HG02938 (cell line): ENCODE results near the gene HPCAL4.

Experiments used
- ATAC-seq: cut with Tn5 transposase; IDR thresholded peaks from one replicate; pipeline ENCODE4 v1.9.1; 2021; ENCODE audit warnings: mild to moderate bottlenecking, moderate library complexity; ENCODE audit not compliant: unreplicated experiment

HPCAL4 gene

DNA sequence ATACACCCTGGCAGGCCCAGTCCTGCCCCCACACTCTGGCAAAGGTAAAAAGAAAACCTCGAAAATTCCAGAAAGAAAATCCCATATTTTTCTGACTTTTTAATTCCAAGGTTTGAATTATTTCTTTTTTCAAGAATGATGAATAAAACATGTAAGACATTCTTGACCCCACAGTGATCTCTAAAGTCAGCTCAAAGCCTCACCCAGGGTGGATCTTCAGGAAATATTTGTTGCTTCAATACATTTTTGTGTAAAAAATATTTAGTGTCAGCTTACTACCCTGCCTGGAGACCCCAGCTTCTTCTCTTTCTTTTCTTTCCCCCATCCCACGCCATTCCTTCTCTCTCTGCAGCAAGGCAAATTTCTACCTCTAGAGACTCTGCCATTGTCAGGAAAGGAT lies 12.3 kb downstream of the HPCAL4 start:
- no peak for ATAC-seq

DNA sequence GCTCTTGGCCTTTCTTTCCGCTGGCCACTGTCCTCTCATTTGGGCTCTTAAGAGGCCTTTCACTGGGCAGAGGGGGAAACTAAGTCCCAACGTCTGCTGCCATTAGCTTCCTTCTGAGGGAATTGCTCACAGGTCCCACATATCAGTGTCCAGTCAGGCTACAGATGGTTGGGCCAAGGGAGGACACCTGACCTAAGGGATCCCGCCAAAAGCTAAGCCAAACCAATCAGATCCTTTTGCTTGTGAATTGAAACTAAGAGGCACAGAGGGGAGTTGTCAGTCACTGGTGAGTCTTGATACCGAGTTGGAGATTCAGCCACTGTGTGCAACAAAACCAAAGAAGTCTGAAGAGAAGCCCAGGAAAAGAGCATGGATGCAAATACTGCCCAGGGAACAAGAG lies 13.6 kb downstream of the HPCAL4 start:
- no peak for ATAC-seq

DNA sequence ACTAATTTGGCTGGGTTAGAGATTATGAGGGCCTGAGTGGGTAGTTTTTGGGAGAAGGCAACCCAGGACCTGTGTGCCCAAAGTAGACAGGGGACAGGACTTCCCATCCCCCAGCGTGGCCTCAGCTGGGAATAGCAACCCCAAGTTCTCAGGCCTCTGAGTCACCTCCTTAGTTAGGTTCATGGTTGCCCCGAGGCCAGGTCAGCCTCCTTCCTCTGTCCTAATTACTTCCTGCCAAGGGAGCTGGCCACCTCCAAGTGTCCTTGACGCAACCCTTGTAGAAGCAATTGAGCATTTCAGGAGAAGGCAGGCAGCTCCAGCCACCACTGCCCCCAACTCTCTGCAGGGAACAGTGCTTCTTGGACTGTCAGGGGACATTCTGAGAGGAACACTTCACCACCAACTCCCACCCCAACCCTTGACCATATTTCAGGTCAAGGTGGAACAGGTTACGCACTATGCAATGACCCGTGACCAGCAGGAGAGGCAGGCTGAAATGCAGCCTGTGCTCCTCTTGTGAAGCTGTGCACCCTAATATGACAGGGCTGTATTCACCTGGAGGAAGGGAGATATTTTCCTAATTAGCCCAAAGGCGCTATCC lies 14.2 kb downstream of the HPCAL4 start:
- no peak for ATAC-seq

DNA sequence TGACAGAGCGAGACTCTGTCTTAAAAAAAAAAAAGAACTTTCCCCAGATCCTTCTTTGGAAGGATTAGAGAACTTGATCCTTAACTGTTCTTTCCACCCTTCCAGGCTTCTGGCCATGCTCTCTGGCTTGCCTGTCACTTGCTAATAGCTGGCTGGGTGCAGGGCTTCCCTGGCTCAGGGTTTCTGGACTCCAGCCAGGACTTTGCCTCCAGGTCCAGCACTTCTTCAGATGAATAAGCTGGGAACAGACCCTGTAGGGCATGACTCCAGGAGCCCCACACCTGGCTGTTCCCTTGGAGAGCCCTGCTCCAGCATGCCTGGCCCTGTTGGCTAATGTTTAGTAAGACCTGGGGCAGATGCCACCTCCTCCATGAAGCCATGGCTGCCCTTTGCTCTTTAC lies 16.0 kb downstream of the HPCAL4 start:
- no peak for ATAC-seq

DNA sequence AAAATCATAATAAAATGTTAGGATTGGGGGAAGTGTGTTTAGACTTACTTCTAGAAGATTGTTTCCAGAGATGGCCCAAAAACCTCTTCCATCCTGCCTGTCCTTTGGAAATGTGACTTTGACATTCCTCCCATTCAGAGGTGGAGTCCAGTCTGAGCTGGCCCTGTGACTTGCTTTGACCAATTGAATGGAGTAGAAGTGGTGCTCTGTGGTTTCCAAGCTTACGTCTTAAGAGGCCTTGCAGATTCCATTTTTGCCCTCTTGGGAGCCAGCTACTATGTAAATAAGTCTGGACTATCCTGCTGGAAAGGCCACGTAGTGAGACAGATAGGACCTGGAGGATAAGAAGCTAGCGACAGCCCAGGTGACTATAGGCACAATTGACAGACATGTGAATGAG lies 18.0 kb downstream of the HPCAL4 start:
- ATAC-seq, result no peak

DNA sequence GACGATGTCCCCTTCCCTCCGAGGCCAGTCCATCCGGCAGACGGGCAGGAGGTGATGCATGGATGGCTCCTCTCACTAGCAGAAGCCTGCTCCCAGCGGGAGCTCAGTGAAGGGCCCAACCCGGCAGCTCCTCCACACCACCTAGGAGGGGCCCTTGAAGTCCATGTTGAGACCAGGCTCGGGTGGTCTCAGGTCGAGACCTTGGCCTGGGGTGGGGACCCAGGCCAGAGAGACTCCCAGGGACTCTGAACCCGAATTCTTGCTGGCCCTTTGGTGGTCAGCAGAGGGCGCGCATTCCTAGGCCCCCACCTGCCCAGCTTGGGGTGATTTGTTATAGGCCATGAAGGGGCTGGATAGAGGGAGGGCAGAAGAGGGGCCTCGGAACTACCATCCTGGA lies 18.7 kb downstream of the HPCAL4 start:
- ATAC-seq, result no peak

DNA sequence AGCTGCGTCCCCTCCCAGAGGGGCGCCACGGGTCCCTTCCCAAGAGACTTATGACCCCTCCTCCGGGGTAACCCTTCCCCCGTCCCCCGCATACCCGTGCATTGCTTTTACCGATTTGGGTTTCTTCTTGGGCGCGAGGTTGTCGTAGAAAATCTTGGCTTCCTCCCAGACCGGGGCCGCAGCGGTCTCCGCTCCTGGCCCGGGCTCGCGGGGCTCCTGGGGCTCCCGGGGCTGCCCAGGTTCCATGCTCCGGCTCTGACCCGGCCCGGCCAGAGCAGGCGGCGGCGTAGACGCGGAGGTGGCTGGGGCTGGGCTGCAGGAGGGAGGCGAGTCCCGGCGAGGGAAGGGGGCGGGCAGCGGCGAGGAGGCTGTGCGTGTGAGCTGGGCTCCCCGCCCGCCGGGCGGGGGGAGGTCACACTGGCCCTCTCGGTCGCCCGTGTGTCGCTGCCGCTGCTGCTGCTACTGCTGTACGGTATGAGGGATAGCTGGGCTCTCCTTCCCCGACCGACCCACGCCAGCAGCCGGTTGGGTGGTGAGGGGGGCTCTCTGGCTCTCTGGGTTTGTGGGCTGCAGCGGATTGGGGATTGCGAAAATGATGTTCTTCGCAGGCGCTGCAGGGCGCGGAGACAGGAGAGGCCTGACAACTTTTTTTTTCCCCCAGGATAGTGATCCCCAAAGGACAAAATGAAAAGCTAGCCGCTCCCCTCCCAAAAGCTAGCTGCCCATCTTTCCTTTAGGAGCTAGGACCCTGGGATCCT lies 19.3 kb downstream of the HPCAL4 start, which contains the start of gene NT5C1A:
Gene NT5C1A, minus strand, starts transcription at position 315 of the 758 bp plus-strand sequence. Its CDS starts 69 bp downstream, at position 246.
- ATAC-seq, result no peak

DNA sequence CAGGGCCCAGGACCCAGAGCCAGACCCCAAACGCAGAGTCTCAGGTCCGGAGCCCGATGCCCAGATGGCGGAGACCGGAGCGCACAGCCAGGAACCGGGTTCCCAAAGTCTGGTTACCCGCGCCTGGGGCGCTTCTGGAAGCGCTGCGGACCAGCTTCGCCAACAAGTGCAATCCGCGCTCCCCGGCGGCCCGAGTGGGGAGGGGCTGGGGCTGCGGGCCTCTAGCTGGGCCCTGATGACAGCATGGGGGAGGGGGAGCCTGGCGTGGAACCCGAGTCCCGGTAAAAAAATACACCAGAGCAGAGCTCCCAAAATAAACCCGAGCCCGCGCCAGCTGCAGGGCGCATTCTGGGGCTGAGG lies 19.8 kb downstream of the HPCAL4 start:
- no peak for ATAC-seq

DNA sequence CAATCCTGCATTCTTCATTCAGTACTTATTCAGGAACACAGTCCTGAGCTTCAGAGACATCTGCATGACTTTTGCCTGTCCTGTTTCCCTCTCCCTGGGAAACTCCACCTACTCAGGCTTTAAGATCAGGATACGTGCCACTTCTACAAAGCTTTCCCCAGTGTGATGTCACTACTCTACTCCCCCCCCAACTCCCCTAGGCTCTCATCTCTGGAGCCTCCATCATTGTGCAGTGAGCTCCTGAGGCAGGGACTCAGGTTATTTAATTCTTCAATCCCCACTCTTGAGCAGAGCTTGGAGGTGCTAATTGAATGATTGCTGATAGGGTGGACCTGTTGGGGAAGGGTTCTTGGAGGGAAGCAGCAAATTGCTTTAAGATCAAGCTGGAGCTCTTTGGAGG lies 20.5 kb downstream of the HPCAL4 start:
- no peak for ATAC-seq

DNA sequence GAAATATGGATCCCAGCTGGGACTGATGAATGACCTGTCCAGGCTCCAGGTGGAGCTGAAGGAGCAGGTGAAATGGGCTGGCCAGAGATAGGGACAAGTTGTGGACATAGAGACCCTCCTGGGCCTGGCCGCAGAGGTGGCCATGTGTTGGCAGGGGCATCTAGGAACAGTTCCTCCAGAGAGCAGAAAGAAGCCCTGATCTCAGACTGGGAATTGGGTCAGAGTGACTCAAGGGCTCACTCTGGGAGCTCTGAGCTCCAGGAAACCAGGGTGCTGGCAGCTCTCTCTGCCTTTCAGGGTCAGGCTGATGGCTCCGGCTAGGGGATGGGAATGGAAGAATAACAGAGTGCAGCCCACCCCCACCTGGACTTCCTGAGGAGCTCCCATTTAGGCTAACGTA lies 22.3 kb downstream of the HPCAL4 start:
- no peak for ATAC-seq

DNA sequence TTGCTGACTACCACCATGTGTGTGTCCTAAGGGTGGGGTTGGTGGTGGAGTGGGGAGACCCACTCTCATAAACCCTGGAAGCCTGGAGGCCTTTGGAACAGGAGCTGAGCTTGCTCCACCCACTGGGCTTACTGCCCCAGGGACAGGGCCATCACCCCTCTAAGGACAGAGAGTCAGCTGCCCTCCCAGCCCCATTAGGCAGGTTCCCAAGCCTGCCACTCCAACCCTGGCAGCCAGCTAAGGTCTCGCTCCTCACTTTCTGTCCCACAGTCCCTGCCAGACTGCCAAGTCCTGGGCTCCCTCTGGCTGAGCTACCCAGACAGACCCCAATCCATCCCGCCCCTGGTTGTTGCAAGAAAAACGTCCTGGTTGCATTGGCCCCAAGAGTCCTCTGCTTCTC lies 23.1 kb downstream of the HPCAL4 start:
- ATAC-seq, result no peak

DNA sequence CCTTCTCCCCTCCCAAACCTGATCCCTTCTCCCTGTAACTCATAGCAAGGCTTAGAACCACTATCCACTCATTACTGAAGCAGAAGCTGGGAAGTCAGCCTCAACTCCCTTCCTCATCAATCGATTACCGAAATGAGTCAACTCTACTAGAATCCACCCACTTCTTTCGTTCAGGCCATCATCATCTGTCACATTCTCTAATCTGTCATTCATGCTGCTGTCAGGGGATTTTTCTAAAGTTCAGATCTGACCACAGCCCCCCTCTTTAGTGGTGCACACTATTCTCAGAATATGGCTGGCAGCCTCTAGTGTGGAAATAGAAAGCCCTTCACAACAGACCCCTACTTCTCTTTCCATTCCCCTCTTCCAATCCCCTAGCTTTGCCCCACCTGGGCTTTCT lies 24.5 kb downstream of the HPCAL4 start:
- ATAC-seq, result peak; percentile 91

DNA sequence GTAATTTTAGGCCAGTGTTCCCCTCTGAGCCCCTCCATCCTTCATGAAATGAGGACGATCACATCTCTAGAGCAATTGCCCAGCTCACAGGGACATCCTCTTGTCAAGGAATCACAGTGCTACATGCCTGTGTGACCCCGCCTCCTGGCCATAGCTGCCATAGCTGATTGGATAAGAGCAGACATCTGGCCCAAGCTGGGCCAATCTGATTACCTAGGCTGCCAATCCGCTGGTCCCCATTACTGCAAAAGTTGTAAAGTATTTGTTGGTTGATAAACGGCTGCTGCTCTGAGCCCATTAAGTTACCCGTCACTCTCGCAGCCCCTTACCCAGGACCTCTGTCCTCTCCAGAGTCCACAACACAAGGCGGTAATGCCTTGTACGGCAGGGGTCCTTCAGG lies 27.7 kb downstream of the HPCAL4 start:
- ATAC-seq, result no peak

DNA sequence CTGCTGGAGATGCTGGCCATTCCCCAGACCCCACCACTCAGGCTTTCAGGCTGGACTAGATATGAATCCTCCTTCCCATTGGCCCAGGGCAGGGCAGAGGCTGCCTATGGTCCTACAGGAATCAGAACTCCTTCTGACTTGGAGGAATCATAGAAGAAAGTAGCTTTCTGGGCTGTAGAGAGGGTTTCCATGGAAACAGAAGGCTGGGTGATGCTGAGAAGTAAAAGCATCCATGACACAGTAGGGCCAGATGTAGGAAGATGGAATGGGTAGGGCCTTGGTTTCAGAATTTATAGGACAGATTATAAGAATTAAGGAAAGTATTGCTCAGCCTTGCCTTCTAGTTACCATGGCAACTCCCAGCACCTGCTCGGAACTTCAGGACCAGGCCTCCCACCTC lies 28.4 kb downstream of the HPCAL4 start:
- no peak for ATAC-seq

DNA sequence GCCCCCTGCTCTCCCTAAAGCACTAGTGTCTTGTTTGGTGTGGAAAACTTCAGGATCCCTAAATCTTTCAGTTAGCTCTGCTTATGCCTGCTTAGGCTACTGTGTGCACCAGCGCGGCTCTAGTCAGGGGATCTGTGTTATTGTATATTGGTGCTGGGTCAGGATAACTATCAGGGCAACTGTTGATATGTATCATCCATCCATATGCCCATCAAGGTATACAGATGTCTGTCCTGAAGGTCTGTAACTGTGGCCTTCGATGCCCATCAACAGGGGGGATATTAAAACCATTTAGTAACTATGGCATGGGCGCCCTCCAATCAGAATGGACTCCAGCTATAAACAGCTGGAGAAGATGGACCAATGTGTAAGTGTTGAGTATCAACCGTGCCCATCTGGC lies 31.7 kb downstream of the HPCAL4 start:
- ATAC-seq, result no peak

DNA sequence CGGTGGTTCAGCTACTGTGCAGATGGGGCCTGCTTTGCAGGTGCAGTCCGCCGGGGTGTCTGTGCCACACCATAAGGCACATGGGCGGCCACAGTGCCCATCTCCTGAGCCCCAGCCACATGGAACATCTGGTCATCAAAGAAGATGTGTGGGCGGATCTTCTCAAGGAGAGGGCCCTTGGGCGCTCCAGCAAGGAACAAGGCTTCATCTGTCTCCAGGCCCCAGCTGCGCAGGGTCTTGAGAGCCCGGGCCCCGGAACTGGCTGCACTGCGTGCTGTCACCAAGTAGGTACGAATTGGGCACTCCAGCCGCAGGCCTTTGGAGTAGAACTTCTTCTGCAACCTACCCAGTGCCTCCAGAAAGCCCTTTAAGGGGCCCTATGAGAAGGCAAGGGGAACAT lies 32.1 kb downstream of the HPCAL4 start:
- no peak for ATAC-seq

DNA sequence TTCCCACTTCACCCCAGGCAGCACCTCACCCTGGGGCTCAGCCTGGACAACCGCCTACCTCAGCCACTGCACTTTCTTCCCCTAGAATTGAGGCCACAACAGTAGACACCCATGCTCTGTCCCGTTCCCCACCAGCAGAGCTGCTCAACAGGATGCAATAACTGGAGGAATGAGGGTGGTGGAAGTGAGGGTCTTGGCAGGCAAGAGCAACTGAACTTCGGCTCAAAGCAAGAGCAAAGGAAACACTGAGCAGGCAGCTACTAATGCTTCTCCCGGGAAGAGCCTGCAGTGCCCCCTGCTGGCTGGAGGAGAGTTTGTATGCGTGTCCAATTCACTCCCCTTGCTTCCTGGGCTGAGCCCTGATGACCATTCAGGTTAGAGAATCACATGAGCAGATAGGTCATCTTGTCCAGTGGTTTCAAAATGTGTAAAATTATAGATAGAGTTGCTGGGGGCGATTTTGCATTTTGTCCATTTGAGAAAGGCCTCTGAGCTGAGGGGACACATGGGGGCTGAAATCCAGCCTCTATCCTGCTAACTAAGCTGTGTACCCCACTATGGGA lies 33.2 kb downstream of the HPCAL4 start:
- peak; percentile 54 for ATAC-seq

DNA sequence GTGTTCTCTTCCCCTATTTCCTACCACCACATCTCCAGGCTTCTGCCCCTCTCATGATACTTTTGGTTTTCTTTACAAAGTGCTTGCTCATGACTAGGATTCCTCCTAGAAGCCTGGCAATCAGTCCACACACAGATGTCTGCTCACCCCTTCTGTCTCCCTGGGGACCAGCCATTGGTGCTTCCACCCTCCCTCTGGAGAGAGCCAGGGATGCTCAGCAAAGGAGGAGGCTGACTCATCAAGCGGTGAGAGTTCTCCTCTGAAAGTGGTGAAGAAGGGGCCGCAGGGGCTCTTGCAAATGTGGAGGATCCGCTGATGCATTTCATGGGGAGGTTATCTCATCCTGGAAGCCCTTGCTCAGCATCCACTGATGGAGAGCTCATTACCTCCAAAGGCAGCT lies 33.8 kb downstream of the HPCAL4 start:
- ATAC-seq, result no peak

DNA sequence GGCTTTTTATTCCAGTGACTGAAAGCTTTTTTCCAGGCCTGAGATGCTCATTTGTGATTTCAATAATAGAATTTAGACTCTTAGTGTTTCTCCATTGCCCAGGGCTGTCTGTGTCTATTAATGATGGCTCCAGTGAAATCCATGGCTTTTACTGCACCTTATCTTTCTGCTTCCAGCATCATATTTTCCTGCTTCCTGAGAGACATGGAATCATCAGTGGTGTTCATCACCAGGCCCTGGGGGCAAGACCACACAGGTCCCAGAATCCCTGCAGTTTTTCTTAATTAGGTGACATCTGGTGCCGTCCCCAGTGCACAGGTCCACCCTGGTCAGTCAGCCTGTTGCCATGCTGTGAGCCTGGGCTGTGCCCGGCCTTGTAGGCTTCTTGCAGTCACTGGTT lies 34.8 kb downstream of the HPCAL4 start:
- ATAC-seq, result no peak

DNA sequence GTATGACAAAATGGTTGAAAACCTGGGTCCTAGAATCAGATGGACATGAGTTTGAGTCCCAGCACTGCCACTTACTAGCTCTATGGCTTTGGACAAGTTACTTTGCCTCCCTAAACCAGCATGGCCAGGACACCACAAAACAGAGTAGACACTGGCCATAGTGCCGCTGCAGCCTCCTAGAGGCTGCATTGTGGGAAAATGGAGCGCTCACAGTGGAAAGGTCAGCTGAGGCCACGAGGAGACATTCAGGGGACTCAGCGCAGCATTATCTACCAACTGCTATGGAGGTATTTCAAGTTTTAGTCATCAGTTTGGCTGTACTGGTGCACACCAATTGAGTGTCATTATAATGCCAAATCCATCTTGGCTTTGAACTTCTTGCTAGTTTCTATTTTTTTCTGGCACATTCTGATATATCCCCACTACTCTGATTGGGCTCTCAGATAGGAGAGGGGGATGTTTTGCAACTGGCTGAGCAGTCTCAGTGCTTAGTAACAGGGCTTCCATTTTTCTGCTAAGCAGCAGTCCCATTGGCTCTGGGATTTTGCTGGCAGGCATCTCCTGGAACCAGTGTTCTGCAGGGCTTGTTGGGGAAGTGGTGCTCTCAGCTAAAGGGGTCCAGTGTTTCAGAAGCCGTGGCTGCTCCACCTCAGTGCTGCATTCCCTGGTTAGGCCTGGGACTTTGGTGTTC lies 35.5 kb downstream of the HPCAL4 start:
- no peak for ATAC-seq

DNA sequence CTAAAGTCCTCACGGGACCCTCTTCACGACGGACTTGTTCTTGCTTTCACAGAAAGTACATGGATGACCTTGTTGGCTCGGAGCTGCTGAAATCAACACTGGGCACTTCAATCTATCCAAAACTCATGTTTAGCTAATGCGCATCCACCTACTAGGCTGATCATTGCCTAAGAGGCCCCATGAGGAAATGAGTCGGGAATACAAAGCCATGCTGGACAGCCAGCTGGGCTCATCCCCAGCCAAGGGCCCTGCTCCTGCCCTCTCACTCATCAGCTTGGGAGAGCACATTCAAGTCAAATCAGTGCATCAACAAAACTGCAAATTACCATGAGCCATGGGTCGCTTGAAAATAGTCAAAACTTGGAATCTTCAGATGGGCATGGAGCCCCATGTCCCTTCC lies 36.9 kb downstream of the HPCAL4 start:
- no peak for ATAC-seq

DNA sequence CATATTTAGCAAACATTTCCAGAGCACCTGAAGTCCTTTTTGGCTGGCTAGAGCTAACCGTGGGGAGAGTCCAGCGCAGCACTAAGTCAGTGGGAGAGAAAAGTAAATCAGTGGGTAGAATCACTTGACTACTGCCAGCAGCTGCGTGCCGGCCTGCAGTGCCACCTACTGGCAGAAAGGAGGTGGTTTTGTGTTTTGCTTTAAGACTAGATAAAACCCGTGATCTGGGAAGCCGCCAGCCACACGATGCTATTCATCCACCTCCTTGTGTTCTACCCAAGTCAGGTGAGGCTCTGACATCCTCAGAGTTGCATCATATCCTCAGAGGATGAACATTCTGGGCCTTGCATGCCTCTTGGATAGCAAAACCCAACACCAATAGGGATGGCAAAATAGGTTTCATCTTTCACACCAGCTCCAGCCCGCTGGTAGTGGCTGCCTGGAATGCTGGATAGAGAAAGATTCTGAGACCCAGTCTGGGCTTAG lies 37.6 kb downstream of the HPCAL4 start:
- ATAC-seq, result no peak
